Ascending aorta (tissue), 2 donors: ENCODE results near the gene PLCH1. TPM values are rescaled to one million over a fixed set of nuclear protein-coding genes. Genes with fewer than 3 reads are reported as not detected.

ENCODE experiments used
- DNase-seq, 2 donors: peaks; one replicate each; pipeline ENCODE4 v3.0.0-alpha.2; 2019; ENCODE audit warnings: low spot score in 2 of 2
- H3K27ac ChIP-seq, 2 donors: fragments of 200-600 bp; sonication (generic); one replicate each; pipeline ENCODE4 v1.5.1; 2016 to 2017; ENCODE audit warnings: mild to moderate bottlenecking in 1 of 2
- H3K27me3 ChIP-seq: fragments of 200-600 bp; sonication (generic); one replicate; pipeline ENCODE4 v1.5.1; 2017
- H3K36me3 ChIP-seq, 2 donors: fragments of 200-600 bp; sonication (generic); one replicate each; pipeline ENCODE4 v1.5.1; 2016
- H3K4me1 ChIP-seq, 2 donors: fragments of 200-600 bp; sonication (generic); one replicate each; pipeline ENCODE4 v1.5.1; 2016 to 2017; ENCODE audit warnings: mild to moderate bottlenecking in 1 of 2
- H3K4me3 ChIP-seq, 2 donors: fragments of 200-600 bp; sonication (generic); one replicate each; pipeline ENCODE4 v1.5.1; 2016 to 2017; ENCODE audit warnings: mild to moderate bottlenecking in 1 of 2
- H3K9me3 ChIP-seq, 2 donors: fragments of 200-600 bp; sonication (generic); one replicate each; pipeline ENCODE4 v1.5.1; 2016
- CTCF ChIP-seq, 3 experiments: fragments of 200-600 bp in 2 of 3; fragments of 450-650 bp in 1 of 3; sonication (generic) in 2 of 3; IDR thresholded peaks; one replicate each; pipeline ENCODE4 v1.5.1; 2016 to 2019; ENCODE audit warnings: antibody characterized with exemption in 3 of 3, mild to moderate bottlenecking in 1 of 3, moderate library complexity in 1 of 3
- intact Hi-C: fragments of 100-400 bp; cut with DNase I; formaldehyde crosslinking; loops from one replicate; pipeline ENCODE4 v1.15.1; 2023
- total RNA-seq: library from RNA; depleted of rRNA; stranded (reverse); fragments of >200 nt; gene quantifications from one replicate; pipeline ENCODE4 v1.1.0, GENCODE V29; 2016

PLCH1 gene
- total RNA-seq, 1 donor from 2014 or later = not detected

- H3K4me3 ChIP-seq = no peak overlapping the region
- H3K27ac ChIP-seq = no peak overlapping the region
- no peaks in the 10 kb centered on the region for H3K36me3 ChIP-seq
- peak in 1 of 3 experiments; percentile 5 for TF ChIP-seq CTCF (IDR thresholded peaks at IDR 0.05)
- intact Hi-C loops = no loop called here
- no peaks in the 10 kb centered on the region for H3K27me3 ChIP-seq
- H3K4me1 ChIP-seq = no peaks in the 10 kb centered on the region
- H3K9me3 ChIP-seq = no peaks in the 10 kb centered on the region
- no peak for DNase-seq
Measured at GRCh38 chr3:155753038-155753639, 8.3 kb upstream of the PLCH1 start.

- H3K4me1 ChIP-seq = peaks cover 0 to 7% of the 10 kb centered on the region in 2 donors
- no peak for TF ChIP-seq CTCF (IDR thresholded peaks at IDR 0.05)
- intact Hi-C loops = no loop called here
Measured at GRCh38 chr3:155748611-155749365, 3.9 kb upstream of the PLCH1 start.

GRCh38 chr3:155747946-155748290 is 3.0 kb upstream of the PLCH1 start:
- Histone ChIP-seq H3K4me3 (no peak overlapping the region), H3K4me1 (peaks cover 0 to 7% of the 10 kb centered on the region in 2 donors), H3K27me3 (no peaks in the 10 kb centered on the region), H3K36me3 (no peaks in the 10 kb centered on the region), H3K9me3 (no peaks in the 10 kb centered on the region), H3K27ac (no peak overlapping the region)
- TF ChIP-seq CTCF (IDR thresholded peaks at IDR 0.05) = no peak
- intact Hi-C loops = no loop called here
- no peak for DNase-seq

More at GRCh38 chr3:155748611-155749365, 3.9 kb upstream of the PLCH1 start:
- Histone ChIP-seq H3K36me3 (no peaks in the 10 kb centered on the region), H3K27me3 (no peaks in the 10 kb centered on the region), H3K4me3 (no peak overlapping the region), H3K27ac (no peak overlapping the region), H3K9me3 (no peaks in the 10 kb centered on the region)
- no peak for DNase-seq

- intact Hi-C loops = no loop called here
Measured at GRCh38 chr3:155747286-155747945, 2.5 kb upstream of the PLCH1 start.

GRCh38 chr3:155746703-155747102 is 1.8 kb upstream of the PLCH1 start:
- H3K27me3 ChIP-seq = no peaks in the 10 kb centered on the region
- peaks cover 0 to 7% of the 10 kb centered on the region in 2 donors for H3K4me1 ChIP-seq
- no peak for TF ChIP-seq CTCF (IDR thresholded peaks at IDR 0.05)
- no peaks in the 10 kb centered on the region for H3K9me3 ChIP-seq
- DNase-seq = no peak
- no peak overlapping the region for H3K4me3 ChIP-seq
- no peak overlapping the region for H3K27ac ChIP-seq
- no peaks in the 10 kb centered on the region for H3K36me3 ChIP-seq
- intact Hi-C loops = no loop called here

More at GRCh38 chr3:155747286-155747945, 2.5 kb upstream of the PLCH1 start:
- H3K36me3 ChIP-seq = no peaks in the 10 kb centered on the region
- H3K27me3 ChIP-seq = no peaks in the 10 kb centered on the region
- H3K4me3 ChIP-seq = no peak overlapping the region
- no peak for DNase-seq
- no peak for TF ChIP-seq CTCF (IDR thresholded peaks at IDR 0.05)
- H3K27ac ChIP-seq = no peak overlapping the region
- H3K4me1 ChIP-seq = peaks cover 0 to 7% of the 10 kb centered on the region in 2 donors
- H3K9me3 ChIP-seq = no peaks in the 10 kb centered on the region
